ENCODE data around the gene FSIP1.

DNA sequence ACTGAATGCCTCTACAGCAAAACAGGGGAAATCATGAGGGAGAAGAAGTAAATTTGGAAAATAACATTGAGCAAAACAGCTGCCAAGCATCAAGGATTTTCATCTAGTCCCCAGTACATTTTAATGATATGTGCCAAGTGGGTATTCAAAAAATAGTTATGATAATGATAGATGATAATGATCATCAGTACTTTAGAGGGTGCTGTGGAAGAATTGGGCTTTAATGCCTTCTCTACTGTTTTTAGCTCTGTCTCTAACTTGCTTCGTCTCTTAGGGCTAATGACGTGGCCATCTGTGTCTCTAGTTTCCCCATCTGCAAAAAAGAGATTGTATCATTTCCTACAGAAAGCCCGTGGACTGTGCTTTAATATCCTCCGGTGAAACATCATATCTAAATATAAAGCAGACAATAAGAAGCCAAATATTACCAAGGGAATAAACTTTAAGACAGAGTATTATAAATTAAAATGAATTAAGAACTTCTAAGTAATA lies 10.2 kb upstream of the FSIP1 start:
- TF ChIP-seq, protein P1, sequence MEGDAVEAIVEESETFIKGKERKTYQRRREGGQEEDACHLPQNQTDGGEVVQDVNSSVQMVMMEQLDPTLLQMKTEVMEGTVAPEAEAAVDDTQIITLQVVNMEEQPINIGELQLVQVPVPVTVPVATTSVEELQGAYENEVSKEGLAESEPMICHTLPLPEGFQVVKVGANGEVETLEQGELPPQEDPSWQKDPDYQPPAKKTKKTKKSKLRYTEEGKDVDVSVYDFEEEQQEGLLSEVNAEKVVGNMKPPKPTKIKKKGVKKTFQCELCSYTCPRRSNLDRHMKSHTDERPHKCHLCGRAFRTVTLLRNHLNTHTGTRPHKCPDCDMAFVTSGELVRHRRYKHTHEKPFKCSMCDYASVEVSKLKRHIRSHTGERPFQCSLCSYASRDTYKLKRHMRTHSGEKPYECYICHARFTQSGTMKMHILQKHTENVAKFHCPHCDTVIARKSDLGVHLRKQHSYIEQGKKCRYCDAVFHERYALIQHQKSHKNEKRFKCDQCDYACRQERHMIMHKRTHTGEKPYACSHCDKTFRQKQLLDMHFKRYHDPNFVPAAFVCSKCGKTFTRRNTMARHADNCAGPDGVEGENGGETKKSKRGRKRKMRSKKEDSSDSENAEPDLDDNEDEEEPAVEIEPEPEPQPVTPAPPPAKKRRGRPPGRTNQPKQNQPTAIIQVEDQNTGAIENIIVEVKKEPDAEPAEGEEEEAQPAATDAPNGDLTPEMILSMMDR (IDR thresholded peaks at IDR 0.05) = no peak
- TF ChIP-seq EZH2 (IDR thresholded peaks at IDR 0.05) = no peak

Data from neural progenitor cell (in vitro differentiated cells).